ENCODE results near the gene PLXNB2.
A peak's percentile ranks its signal among the peaks of the same experiment; 100 is the strongest.

Gene PLXNB2

DNA sequence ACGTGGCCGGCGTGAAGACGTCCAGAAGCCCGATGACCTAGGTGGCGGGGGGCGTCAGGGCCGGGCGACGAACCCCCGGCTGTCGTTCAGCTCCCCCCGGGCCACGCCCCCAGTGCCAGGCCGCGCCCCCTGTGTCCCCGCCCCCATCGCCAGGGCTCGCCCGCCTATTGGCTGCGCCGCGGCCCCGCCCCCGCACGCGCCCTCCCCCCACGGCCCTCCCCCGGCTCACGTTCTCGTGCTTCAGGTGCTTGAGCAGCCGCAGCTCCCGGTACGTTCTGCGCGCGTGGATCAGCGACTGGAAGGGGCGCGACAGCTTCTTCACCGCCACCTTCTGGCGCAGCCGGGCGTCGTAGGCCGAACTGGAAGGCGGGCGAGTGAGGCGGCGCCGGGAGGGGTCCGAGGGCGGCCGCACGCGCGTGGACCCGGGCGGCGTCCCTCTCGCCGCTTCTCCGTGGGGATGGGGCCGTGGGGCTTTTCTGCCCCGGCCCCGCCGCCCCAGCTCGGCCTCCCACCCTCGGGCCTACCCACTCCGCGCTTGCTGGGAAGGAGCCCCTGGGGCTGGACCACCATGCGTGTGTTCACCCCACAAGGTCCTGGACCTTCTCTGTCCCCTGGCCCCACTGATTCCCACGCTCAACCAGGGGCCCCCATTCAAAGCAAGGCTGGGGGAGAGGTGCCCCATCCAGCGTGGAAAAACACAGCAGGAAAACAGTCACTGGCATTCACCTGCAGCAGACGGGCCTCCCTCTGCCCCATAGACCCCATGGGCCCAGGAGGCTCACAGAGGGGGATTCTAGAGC is 39.7 kb downstream of the PLXNB2 start:
- H3K27ac ChIP-seq (ENCODE audit: extremely low read depth, low read depth, low read length), result no peak overlapping the region
- no peaks in the 10 kb centered on the region for H3K9me3 ChIP-seq (ENCODE audit: control insufficient read depth, insufficient read depth, low read depth, low read length)
- H3K4me1 ChIP-seq (ENCODE audit: control insufficient read depth, insufficient read depth, low read length), result peaks cover 16% of the 10 kb centered on the region
- ChIA-PET POLR2A (interaction anchor here (0.6 kb wide), 1 partner anchor 15 kb away, joined by 3 read pairs; no protein-coding TSS in a partner anchor), CTCF (interaction anchor here (0.7 to 2.4 kb wide), 4 partner anchors 15 to 170 kb away, joined by 3 to 5 read pairs (median 3); no protein-coding TSS in a partner anchor)
- TF ChIP-seq ZIC2 (tag by site-specific recombination; IDR thresholded peaks at IDR 0.05), result 0 out of 2 replicates have a peak, but pooled peaks have one; percentile 8
- TF ChIP-seq ZNF560 (tag by site-specific recombination; IDR thresholded peaks at IDR 0.05; ENCODE audit: borderline replicate concordance), result no peak
- TF ChIP-seq, protein P1, sequence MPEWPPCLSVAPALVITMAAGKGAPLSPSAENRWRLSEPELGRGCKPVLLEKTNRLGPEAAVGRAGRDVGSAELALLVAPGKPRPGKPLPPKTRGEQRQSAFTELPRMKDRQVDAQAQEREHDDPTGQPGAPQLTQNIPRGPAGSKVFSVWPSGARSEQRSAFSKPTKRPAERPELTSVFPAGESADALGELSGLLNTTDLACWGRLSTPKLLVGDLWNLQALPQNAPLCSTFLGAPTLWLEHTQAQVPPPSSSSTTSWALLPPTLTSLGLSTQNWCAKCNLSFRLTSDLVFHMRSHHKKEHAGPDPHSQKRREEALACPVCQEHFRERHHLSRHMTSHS (tag by site-specific recombination; IDR thresholded peaks at IDR 0.05), result no peak
- TF ChIP-seq GLIS2 (tag by site-specific recombination; IDR thresholded peaks at IDR 0.05), result peak; percentile 46
- no peaks in the 10 kb centered on the region for H3K36me3 ChIP-seq (ENCODE audit: control insufficient read depth in 2 of 2, insufficient read depth in 1 of 2, low read length in 2 of 2)
- no peak overlapping the region for H3K4me3 ChIP-seq (ENCODE audit: low read depth, low read length)

DNA sequence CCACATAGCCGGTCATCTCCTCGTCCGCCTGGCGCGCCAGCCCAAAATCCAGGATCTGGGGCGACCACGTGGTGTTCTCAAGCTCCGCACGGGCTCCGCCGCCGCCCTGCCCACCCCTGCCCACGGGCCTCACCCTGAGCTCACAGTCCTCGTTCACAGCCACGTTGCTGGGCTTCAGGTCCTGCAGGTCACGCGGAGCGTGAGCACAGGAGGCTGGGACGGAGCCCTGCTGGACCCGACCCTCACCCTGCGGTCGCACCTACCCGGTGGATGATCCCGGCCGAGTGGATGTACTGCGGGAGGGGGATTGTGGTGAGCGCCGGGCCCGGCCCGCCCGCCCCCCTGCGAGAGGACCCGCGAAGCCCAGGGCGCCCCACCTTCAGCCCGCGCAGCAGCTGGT is 40.5 kb downstream of the PLXNB2 start:
- Histone ChIP-seq H3K4me1 (ENCODE audit: control insufficient read depth, insufficient read depth, low read length) (peaks cover 22% of the 10 kb centered on the region), H3K4me3 (ENCODE audit: low read depth, low read length) (no peak overlapping the region), H3K9me3 (ENCODE audit: control insufficient read depth, insufficient read depth, low read depth, low read length) (no peaks in the 10 kb centered on the region), H3K27ac (ENCODE audit: extremely low read depth, low read depth, low read length) (no peak overlapping the region), H3K36me3 (ENCODE audit: control insufficient read depth in 2 of 2, insufficient read depth in 1 of 2, low read length in 2 of 2) (no peaks in the 10 kb centered on the region)
- ChIA-PET CTCF (interaction anchor here (2.4 kb wide), 1 partner anchor 14 kb away, joined by 5 read pairs; no protein-coding TSS in a partner anchor), POLR2A (interaction anchor here (0.6 kb wide), 2 partner anchors 14 to 28 kb away, joined by 3 to 5 read pairs; no protein-coding TSS in a partner anchor)
- TF ChIP-seq ZNF549 (tag by site-specific recombination; IDR thresholded peaks at IDR 0.05), result no peak
- no peak for TF ChIP-seq ZNF23 (tag by site-specific recombination; IDR thresholded peaks at IDR 0.05; ENCODE audit: borderline replicate concordance)
- TF ChIP-seq ZNF274 (IDR thresholded peaks at IDR 0.05; ENCODE audit: low read length), result no peak
- TF ChIP-seq ZNF274 (tag by site-specific recombination; IDR thresholded peaks at IDR 0.05; ENCODE audit: borderline replicate concordance), result no peak
- TF ChIP-seq ZSCAN30 (tag by site-specific recombination; IDR thresholded peaks at IDR 0.05), result no peak
- TF ChIP-seq, protein P2, sequence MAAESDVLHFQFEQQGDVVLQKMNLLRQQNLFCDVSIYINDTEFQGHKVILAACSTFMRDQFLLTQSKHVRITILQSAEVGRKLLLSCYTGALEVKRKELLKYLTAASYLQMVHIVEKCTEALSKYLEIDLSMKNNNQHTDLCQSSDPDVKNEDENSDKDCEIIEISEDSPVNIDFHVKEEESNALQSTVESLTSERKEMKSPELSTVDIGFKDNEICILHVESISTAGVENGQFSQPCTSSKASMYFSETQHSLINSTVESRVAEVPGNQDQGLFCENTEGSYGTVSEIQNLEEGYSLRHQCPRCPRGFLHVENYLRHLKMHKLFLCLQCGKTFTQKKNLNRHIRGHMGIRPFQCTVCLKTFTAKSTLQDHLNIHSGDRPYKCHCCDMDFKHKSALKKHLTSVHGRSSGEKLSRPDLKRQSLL (tag by site-specific recombination; IDR thresholded peaks at IDR 0.05), result 0 out of 2 replicates have a peak, but pooled peaks have one; percentile 13
- TF ChIP-seq BCL11B (tag by site-specific recombination; IDR thresholded peaks at IDR 0.05; ENCODE audit: low read depth), result peak; percentile 28; the same call in 1 of the 2 replicates
- TF ChIP-seq MEIS1 (CRISPR knock-in tag; IDR thresholded peaks at IDR 0.05; ENCODE audit: borderline replicate concordance), result no peak
- no peak for TF ChIP-seq REPIN1 (tag by site-specific recombination; IDR thresholded peaks at IDR 0.05; ENCODE audit: low read depth)

DNA sequence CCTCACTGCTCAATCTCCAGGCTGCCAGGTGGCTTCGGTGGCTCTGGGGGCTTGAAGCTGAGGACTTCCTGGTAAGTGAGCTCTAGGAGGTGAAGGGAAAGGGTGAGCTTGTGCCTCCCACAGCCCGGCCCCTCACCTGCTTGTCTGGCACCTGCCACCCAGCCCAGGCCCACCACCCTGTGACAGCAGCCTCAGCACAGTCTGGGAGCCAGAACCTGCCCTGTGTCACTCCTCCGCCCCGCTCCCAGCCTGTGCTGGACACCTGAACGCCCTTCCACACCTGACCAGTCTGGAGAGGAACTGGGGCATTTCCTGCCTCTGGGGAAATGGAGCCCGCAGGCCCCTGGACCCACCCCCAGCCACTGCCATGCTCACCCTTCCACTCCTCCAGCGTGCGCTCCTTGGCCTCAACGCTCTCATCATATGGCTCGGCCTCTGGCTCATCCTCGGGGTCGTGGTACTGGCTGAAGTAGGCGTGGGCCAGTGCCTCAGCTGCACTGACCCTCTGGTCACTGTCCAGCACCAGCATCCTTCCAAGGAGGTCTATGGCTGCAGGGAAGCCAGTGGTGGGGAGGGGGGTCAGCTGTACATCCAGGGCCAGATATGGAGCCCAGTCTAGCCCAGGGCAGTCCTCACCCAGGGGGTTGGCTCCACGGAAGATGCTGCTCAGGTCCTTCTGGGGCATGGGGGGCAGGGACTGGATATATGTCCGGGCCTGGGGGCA is 42.3 kb downstream of the PLXNB2 start:
- Histone ChIP-seq H3K4me1 (ENCODE audit: control insufficient read depth, insufficient read depth, low read length) (peaks cover 11% of the 10 kb centered on the region), H3K9me3 (ENCODE audit: control insufficient read depth, insufficient read depth, low read depth, low read length) (no peaks in the 10 kb centered on the region), H3K27ac (ENCODE audit: extremely low read depth, low read depth, low read length) (0 out of 2 replicates have a peak overlapping the region, but pooled peaks have one; percentile 1), H3K4me3 (ENCODE audit: low read depth, low read length) (no peak overlapping the region), H3K36me3 (ENCODE audit: control insufficient read depth in 2 of 2, insufficient read depth in 1 of 2, low read length in 2 of 2) (no peaks in the 10 kb centered on the region)
- CTCF ChIA-PET, result interaction anchor here (0.9 kb wide), 1 partner anchor 14 kb away, joined by 3 read pairs; the partner anchor contains the start of gene HDAC10
- POLR2A ChIA-PET, result interaction anchor here (1.4 to 2.6 kb wide), 2 partner anchors 14 to 21 kb away, joined by 4 to 12 read pairs; partner anchors contain the start of gene HDAC10
- TF ChIP-seq ZNF341 (tag by site-specific recombination; IDR thresholded peaks at IDR 0.05; ENCODE audit: low read depth) (no peak), GLIS2 (tag by site-specific recombination; IDR thresholded peaks at IDR 0.05) (peak; percentile 21; the same call in 1 of the 2 replicates)
- TF ChIP-seq, protein P3, sequence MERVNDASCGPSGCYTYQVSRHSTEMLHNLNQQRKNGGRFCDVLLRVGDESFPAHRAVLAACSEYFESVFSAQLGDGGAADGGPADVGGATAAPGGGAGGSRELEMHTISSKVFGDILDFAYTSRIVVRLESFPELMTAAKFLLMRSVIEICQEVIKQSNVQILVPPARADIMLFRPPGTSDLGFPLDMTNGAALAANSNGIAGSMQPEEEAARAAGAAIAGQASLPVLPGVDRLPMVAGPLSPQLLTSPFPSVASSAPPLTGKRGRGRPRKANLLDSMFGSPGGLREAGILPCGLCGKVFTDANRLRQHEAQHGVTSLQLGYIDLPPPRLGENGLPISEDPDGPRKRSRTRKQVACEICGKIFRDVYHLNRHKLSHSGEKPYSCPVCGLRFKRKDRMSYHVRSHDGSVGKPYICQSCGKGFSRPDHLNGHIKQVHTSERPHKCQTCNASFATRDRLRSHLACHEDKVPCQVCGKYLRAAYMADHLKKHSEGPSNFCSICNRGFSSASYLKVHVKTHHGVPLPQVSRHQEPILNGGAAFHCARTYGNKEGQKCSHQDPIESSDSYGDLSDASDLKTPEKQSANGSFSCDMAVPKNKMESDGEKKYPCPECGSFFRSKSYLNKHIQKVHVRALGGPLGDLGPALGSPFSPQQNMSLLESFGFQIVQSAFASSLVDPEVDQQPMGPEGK (tag by site-specific recombination; IDR thresholded peaks at IDR 0.05), result 0 out of 2 replicates have a peak, but pooled peaks have one; percentile 4

All from HEK293 (cell line).